Measurements from ENCODE around the gene CMSS1. TPM values are rescaled to one million over a fixed set of nuclear protein-coding genes. Genes with fewer than 3 reads are reported as not detected.

The CMSS1 gene
- 47.1 to 60.6 TPM (median 52.3 TPM) in 5 replicates for total RNA-seq (2022; extraction: Qiagen RNA extraction)

DNA sequence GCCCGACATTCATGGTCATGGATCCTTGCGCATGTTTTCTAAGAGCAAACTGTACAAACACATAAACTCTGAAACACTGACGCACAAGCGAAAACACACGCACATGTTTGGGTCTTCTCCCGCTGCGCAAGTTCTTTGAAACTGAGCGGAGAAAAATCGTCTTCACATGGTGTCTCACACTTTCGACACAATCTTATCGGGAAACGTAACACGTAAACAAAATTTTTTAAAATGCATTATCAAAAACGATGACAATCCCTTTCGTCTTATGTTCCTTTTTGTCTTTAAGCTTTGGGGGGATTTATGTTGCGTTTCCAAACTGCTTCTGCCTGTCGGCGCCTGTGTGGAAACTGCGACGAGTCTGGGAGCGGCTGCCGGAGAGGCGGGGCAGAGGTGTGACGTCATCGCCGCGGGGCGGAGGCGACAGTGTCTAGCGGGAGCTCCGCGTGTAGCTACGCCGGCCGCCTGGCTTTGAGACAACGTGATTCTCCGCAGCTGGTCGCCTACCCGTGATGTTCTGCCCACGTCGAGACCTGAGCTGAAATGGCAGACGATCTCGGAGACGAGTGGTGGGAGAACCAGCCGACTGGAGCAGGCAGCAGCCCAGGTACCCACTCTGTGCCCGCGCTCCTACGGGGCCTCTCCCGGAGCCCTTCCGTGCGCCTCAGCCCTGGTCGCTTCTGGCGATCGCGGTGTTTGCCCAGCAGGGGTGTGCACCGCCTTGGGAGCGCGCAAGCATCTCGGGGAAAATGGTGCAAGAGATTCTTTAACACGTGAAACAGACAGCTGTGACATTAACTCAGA lies at the start of gene CMSS1:
CMSS1 (plus strand) TSS at position 426 of the 804 bp plus-strand sequence.

DNA sequence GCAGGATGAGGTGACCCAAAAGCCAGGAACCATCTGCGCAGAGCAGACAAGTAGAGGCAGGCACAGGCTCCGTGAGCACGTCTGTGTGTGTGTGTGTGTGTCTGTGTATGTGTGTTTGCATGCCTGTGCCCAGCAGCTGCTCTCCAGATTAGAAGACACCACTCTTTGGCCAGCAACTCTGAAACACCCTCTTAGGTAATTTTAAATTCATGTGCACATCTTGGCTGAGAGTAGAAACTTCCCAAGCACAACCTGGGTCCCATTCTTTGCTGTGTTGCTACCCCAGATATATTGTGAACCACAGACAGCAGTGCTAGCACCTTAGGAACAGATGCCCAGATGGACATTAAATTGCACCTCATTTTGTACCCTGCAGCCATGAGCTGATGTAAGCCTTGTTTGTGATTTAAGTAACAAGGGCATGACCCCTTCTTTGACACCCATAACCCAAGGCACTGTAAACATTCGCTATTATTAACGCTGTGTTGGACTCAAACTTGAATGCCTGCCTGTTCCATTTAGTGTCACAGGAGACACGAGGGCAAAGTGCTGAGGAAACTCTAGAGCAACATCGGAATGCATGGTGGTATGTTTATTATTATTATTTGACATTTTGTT lies 296.9 kb downstream of the CMSS1 start, which contains the start of gene FILIP1L:
FILIP1L (minus strand) TSS at position 89 of the 618 bp plus-strand sequence.

Other genes starting within 250 kb of the CMSS1 start
- not detected in 5 replicates for gene COL8A1, start 179.3 kb upstream of the CMSS1 start, total RNA-seq (2022; extraction: Qiagen RNA extraction)